H9 (cell line): ENCODE results near the gene GAS2L2. TPM values are rescaled to one million over a fixed set of nuclear protein-coding genes. Genes with fewer than 3 reads are reported as not detected.

Experiments used
- DNase-seq: peaks from one replicate; pipeline ENCODE4 v3.0.0-alpha.2; 2017
- H2AFZ ChIP-seq: one replicate; pipeline ENCODE4 v1.6.1; 2013; ENCODE audit warnings: mild to moderate bottlenecking, low read length, control low read depth, moderate library complexity
- H2AK5ac ChIP-seq: 2 replicates; pipeline ENCODE4 v1.6.1; 2013; ENCODE audit warnings: low read length, control low read depth, mixed read lengths; ENCODE audit not compliant: insufficient read length
- H2BK120ac ChIP-seq: one replicate; pipeline ENCODE4 v1.6.1; 2013; ENCODE audit warnings: low read depth, mild to moderate bottlenecking, low read length, control low read depth, inconsistent platforms; ENCODE audit not compliant: poor library complexity, severe bottlenecking
- H2BK12ac ChIP-seq: 2 replicates; pipeline ENCODE4 v1.6.1; 2013; ENCODE audit warnings: low read length, control low read depth, mixed read lengths, low read depth; ENCODE audit not compliant: insufficient read length
- H2BK15ac ChIP-seq: 2 replicates; pipeline ENCODE4 v1.6.1; 2013; ENCODE audit warnings: low read depth, low read length, control low read depth
- H2BK20ac ChIP-seq: one replicate; pipeline ENCODE4 v1.6.1; 2013; ENCODE audit warnings: low read depth, mild to moderate bottlenecking, low read length, control low read depth, inconsistent platforms; ENCODE audit not compliant: poor library complexity, severe bottlenecking
- H2BK5ac ChIP-seq: 2 replicates; pipeline ENCODE4 v1.6.1; 2013; ENCODE audit warnings: low read length, control low read depth, mixed read lengths; ENCODE audit not compliant: insufficient read length
- H3K14ac ChIP-seq: 2 replicates; pipeline ENCODE4 v1.6.1; 2013; ENCODE audit warnings: low read length, control low read depth; ENCODE audit not compliant: insufficient read depth
- H3K18ac ChIP-seq: 2 replicates; pipeline ENCODE4 v1.6.1; 2013; ENCODE audit warnings: low read depth, mild to moderate bottlenecking, mixed read lengths, low read length, control low read depth; ENCODE audit not compliant: insufficient read length
- H3K23ac ChIP-seq: 2 replicates; pipeline ENCODE4 v1.6.1; 2013; ENCODE audit warnings: low read length, control low read depth, mixed read lengths, low read depth; ENCODE audit not compliant: insufficient read length
- H3K23me2 ChIP-seq: 2 replicates; pipeline ENCODE4 v1.6.1; 2013; ENCODE audit warnings: low read depth, mild to moderate bottlenecking, mixed read lengths, low read length, control low read depth; ENCODE audit not compliant: insufficient read length, poor library complexity, severe bottlenecking
- H3K27ac ChIP-seq: 2 replicates; pipeline ENCODE4 v1.5.1; 2013; ENCODE audit warnings: low read length, control low read depth, mixed read lengths, low read depth; ENCODE audit not compliant: insufficient read length
- H3K27me3 ChIP-seq: 2 replicates; pipeline ENCODE4 v1.6.1; 2013; ENCODE audit warnings: low read length, control low read depth, inconsistent platforms; ENCODE audit not compliant: insufficient read depth
- H3K4ac ChIP-seq: 2 replicates; pipeline ENCODE4 v1.6.1; 2013; ENCODE audit warnings: low read depth, mild to moderate bottlenecking, control low read depth, inconsistent platforms, low read length, moderate library complexity
- H3K4me1 ChIP-seq: 2 replicates; pipeline ENCODE4 v1.6.1; 2013; ENCODE audit warnings: low read length, control low read depth, inconsistent platforms; ENCODE audit not compliant: insufficient read depth
- H3K4me2 ChIP-seq: 2 replicates; pipeline ENCODE4 v1.6.1; 2013; ENCODE audit warnings: low read length, control low read depth, mixed read lengths; ENCODE audit not compliant: insufficient read length, insufficient read depth
- H3K56ac ChIP-seq: 2 replicates; pipeline ENCODE4 v1.6.1; 2013; ENCODE audit warnings: low read depth, mild to moderate bottlenecking, mixed read lengths, low read length, control low read depth; ENCODE audit not compliant: insufficient read length
- H3K79me1 ChIP-seq: 2 replicates; pipeline ENCODE4 v1.6.1; 2013; ENCODE audit warnings: low read depth, mild to moderate bottlenecking, moderate library complexity, low read length, control low read depth, inconsistent platforms; ENCODE audit not compliant: insufficient read depth, poor library complexity, severe bottlenecking
- H3K79me2 ChIP-seq: 2 replicates; pipeline ENCODE4 v1.6.1; 2013; ENCODE audit warnings: low read length, control low read depth, inconsistent platforms; ENCODE audit not compliant: insufficient read depth
- H3K9ac ChIP-seq: 2 replicates; pipeline ENCODE4 v1.6.1; 2013; ENCODE audit warnings: low read length, control low read depth, mixed read lengths; ENCODE audit not compliant: insufficient read length; ENCODE audit errors: extremely low read depth
- H3K9me3 ChIP-seq: one replicate; pipeline ENCODE4 v1.6.1; 2013; ENCODE audit warnings: low read depth, low read length, inconsistent platforms; ENCODE audit not compliant: control insufficient read depth
- H3T11ph ChIP-seq: one replicate; pipeline ENCODE4 v1.6.1; 2013; ENCODE audit warnings: mild to moderate bottlenecking, low read length, control low read depth, inconsistent platforms
- H4K20me1 ChIP-seq: one replicate; pipeline ENCODE4 v1.6.1; 2013; ENCODE audit not compliant: control insufficient read depth, insufficient read length, insufficient read depth
- H4K5ac ChIP-seq: 2 replicates; pipeline ENCODE4 v1.6.1; 2013; ENCODE audit warnings: low read depth, mild to moderate bottlenecking, mixed read lengths, low read length, control low read depth; ENCODE audit not compliant: insufficient read length
- H4K8ac ChIP-seq: replicated peaks from 2 replicates; pipeline ENCODE4 v1.6.1; 2013; ENCODE audit warnings: low read length, control low read depth, mixed read lengths, low read depth; ENCODE audit not compliant: insufficient read length
- H4K91ac ChIP-seq: 2 replicates; pipeline ENCODE4 v1.6.1; 2013; ENCODE audit warnings: low read depth, mild to moderate bottlenecking, moderate library complexity, mixed read lengths, low read length, control low read depth; ENCODE audit not compliant: insufficient read length
- H3K27ac Mint-ChIP-seq, 3 experiments: 2 replicates in 2 of 3; 3 replicates in 1 of 3; pipeline ENCODE4 v1.8.0; 2020 to 2021; ENCODE audit warnings: mixed read lengths in 3 of 3, mild to moderate bottlenecking in 1 of 3, moderate library complexity in 1 of 3
- H3K27me3 Mint-ChIP-seq: 2 replicates; pipeline ENCODE4 v1.8.0; 2021; ENCODE audit warnings: low read depth, mild to moderate bottlenecking, moderate library complexity, mixed read lengths
- H3K36me3 Mint-ChIP-seq, 3 experiments: 2 replicates in 2 of 3; 3 replicates in 1 of 3; pipeline ENCODE4 v1.8.0; 2020 to 2021; ENCODE audit warnings: low read depth in 3 of 3, mixed read lengths in 3 of 3; ENCODE audit not compliant: insufficient read depth in 1 of 3
- H3K4me1 Mint-ChIP-seq, 2 experiments: 2 replicates each; pipeline ENCODE4 v1.8.0; 2020; ENCODE audit warnings: mixed read lengths in 2 of 2
- H3K4me3 Mint-ChIP-seq, 2 experiments: 2 replicates in 1 of 2; 3 replicates in 1 of 2; pipeline ENCODE4 v1.8.0; 2020 to 2021; ENCODE audit warnings: mild to moderate bottlenecking in 2 of 2, mixed read lengths in 2 of 2, moderate library complexity in 1 of 2
- H3K9me3 Mint-ChIP-seq, 2 experiments: 2 replicates in 1 of 2; 3 replicates in 1 of 2; pipeline ENCODE4 v1.8.0; 2020; ENCODE audit warnings: mild to moderate bottlenecking in 2 of 2, mixed read lengths in 2 of 2, moderate library complexity in 1 of 2
- CTCF ChIP-seq: fragments of 200-600 bp; sonication (generic); conservative IDR thresholded peaks from 3 replicates; pipeline ENCODE4 v1.8.0; 2021; ENCODE audit warnings: antibody characterized with exemption, mild to moderate bottlenecking
- WGBS: extraction: QIAGEN DNeasy Blood & Tissue Kit; methylation state at CpG from one replicate; pipeline ENCODE4 v1.1.7; 2013; ENCODE audit warnings: missing lambda C conversion rate, low lambda C conversion rate, mixed read lengths; ENCODE audit not compliant: insufficient read length; ENCODE audit errors: extremely low coverage; 5-methylcytosine and 5-hydroxymethylcytosine counted together
- total RNA-seq: library from RNA; stranded (reverse); gene quantifications from 2 replicates; pipeline ENCODE4 v1.2.1, GENCODE V29; 2021

The GAS2L2 gene
- total RNA-seq, 1 experiment from 2014 or later: not detected

GRCh38 chr17:35730400-35731005, 22.5 kb downstream of the GAS2L2 start:
- no peak for DNase-seq
- H3K9me3 Mint-ChIP-seq: no peaks in the 10 kb centered on the region
- H3K4me2 ChIP-seq: no peak overlapping the region

More at GRCh38 chr17:35730400-35731005, 22.5 kb downstream of the GAS2L2 start:
- no CpG with 5 or more reads among the region's 10 CpGs for WGBS
- no peak for TF ChIP-seq CTCF
- Histone ChIP-seq H3K23ac (no peak overlapping the region), H3K4me1 (peaks cover 3% of the 10 kb centered on the region; the same call in 1 of the 2 replicates), H2AFZ (no peak overlapping the region), H4K91ac (no peak overlapping the region), H3K9ac (no peak overlapping the region), H2BK5ac (no peak overlapping the region), H3K27me3 (no peaks in the 10 kb centered on the region), H3K4ac (no peak overlapping the region), H3K79me1 (no peaks in the 10 kb centered on the region), H3K56ac (no peak overlapping the region), H3K27ac (no peak overlapping the region), H3K79me2 (no peaks in the 10 kb centered on the region), H4K20me1 (no peaks in the 10 kb centered on the region), H4K5ac (no peak overlapping the region), H3K18ac (no peak overlapping the region), H2BK12ac (no peak overlapping the region), H2BK15ac (no peak overlapping the region), H2BK120ac (no peak overlapping the region), H3K23me2 (peaks cover 6% of the 10 kb centered on the region), H2AK5ac (no peak overlapping the region), H2BK20ac (no peak overlapping the region), H3T11ph (no peak overlapping the region), H3K9me3 (no peaks in the 10 kb centered on the region), H3K14ac (no peak overlapping the region), H4K8ac (no peak overlapping the region)
- Mint-ChIP-seq H3K27me3 (peaks cover 25% of the 10 kb centered on the region), H3K4me3 (peak overlapping the region; percentile 63 to 81; a peak in 4 of 5 replicates), H3K36me3 (peaks cover 0 to 5% (median 5%) of the 10 kb centered on the region in 3 experiments; a peak in 4 of 7 replicates), H3K4me1 (peaks cover 38 to 48% of the 10 kb centered on the region in 2 experiments), H3K27ac (peak overlapping the region in 1 of 3 experiments; percentile 42; a peak in 1 of 7 replicates)
